ENCODE measurements around the gene PITX1.

GRCh38 chr5:135012033-135012588, 21.9 kb downstream of the PITX1 start:
- TF ChIP-seq CTCF (IDR thresholded peaks at IDR 0.05) (no peak), POLR2A (IDR thresholded peaks at IDR 0.05) (no peak)
